IMR-90 (cell line): Measurements from ENCODE around the gene CPNE4. TPM values are rescaled to one million over a fixed set of nuclear protein-coding genes. Genes with fewer than 3 reads are reported as not detected.

Experiments used
- ATAC-seq: fragments of 200-7000 bp; cut with Tn5 transposase; 2 replicates; pipeline ENCODE4 v1.9.1; 2020; ENCODE audit warnings: low read depth, mild to moderate bottlenecking, moderate library complexity
- BruUV-seq: library from RNA; stranded (reverse); fragments of 400-500 nt; replicated peaks from 2 replicates; lab custom pipeline; 2021; lab: Mats Ljungman, UMichigan
- CTCF ChIA-PET: fragments of 300-600 bp; formaldehyde crosslinking; extraction: SDS; loops from one replicate; lab custom pipeline; 2021; ENCODE audit warnings: antibody characterized with exemption; lab: Yijun Ruan, JAX
- POLR2A ChIA-PET: fragments of 300-600 bp; sonication (Branson Sonifier 250); formaldehyde crosslinking; loops from one replicate; lab custom pipeline; 2022; ENCODE audit warnings: antibody characterized with exemption; ENCODE audit not compliant: unreplicated experiment; lab: Charles Lee
- DNase-seq: peaks from one replicate; pipeline ENCODE4 v3.0.0; 2013
- H2AFZ ChIP-seq: replicated peaks from 2 replicates; pipeline ENCODE3; 2013; ENCODE audit warnings: low read length, mild to moderate bottlenecking; ENCODE audit not compliant: poor library complexity
- H2AK5ac ChIP-seq: 2 replicates; pipeline ENCODE4 v1.6.1; 2013; ENCODE audit warnings: low read depth, low read length, inconsistent platforms
- H2AK9ac ChIP-seq: replicated peaks from 2 replicates; pipeline ENCODE3; 2013; ENCODE audit warnings: mild to moderate bottlenecking, low read depth, low read length, moderate library complexity; ENCODE audit not compliant: poor library complexity
- H2BK120ac ChIP-seq: 2 replicates; pipeline ENCODE4 v1.6.1; 2013; ENCODE audit warnings: low read depth, low read length, inconsistent platforms
- H2BK15ac ChIP-seq: 3 replicates; pipeline ENCODE4 v1.6.1; 2013; ENCODE audit warnings: low read depth, low read length, inconsistent platforms
- H2BK20ac ChIP-seq: 2 replicates; pipeline ENCODE4 v1.6.1; 2013; ENCODE audit warnings: low read depth, mild to moderate bottlenecking, inconsistent platforms, low read length, moderate library complexity
- H2BK5ac ChIP-seq: 2 replicates; pipeline ENCODE4 v1.6.1; 2013; ENCODE audit warnings: mild to moderate bottlenecking, low read depth, low read length, inconsistent platforms; ENCODE audit not compliant: poor library complexity, severe bottlenecking
- H3K14ac ChIP-seq: replicated peaks from 2 replicates; pipeline ENCODE4 v1.6.1; 2013; ENCODE audit warnings: low read depth, low read length, inconsistent platforms
- H3K18ac ChIP-seq: 2 replicates; pipeline ENCODE4 v1.6.1; 2013; ENCODE audit warnings: low read depth, low read length, control low read depth
- H3K23ac ChIP-seq: 2 replicates; pipeline ENCODE4 v1.6.1; 2013; ENCODE audit warnings: low read depth, low read length, inconsistent platforms
- H3K27ac ChIP-seq: 2 replicates; pipeline ENCODE4 v1.5.1; 2013; ENCODE audit warnings: mild to moderate bottlenecking, control low read depth, low read length; ENCODE audit not compliant: insufficient read depth
- H3K27me3 ChIP-seq: 2 replicates; pipeline ENCODE4 v1.6.1; 2013; ENCODE audit warnings: low read length; ENCODE audit not compliant: control insufficient read depth, insufficient read depth
- H3K36me3 ChIP-seq: 2 replicates; pipeline ENCODE4 v1.6.1; 2013; ENCODE audit warnings: low read length, mixed read lengths; ENCODE audit not compliant: control insufficient read depth, insufficient read depth
- H3K4ac ChIP-seq: 2 replicates; pipeline ENCODE4 v1.6.1; 2013; ENCODE audit warnings: low read depth, low read length, inconsistent platforms
- H3K4me1 ChIP-seq: 2 replicates; pipeline ENCODE4 v1.6.1; 2013; ENCODE audit warnings: low read length, mixed read lengths; ENCODE audit not compliant: control insufficient read depth, insufficient read depth
- H3K4me2 ChIP-seq: 2 replicates; pipeline ENCODE4 v1.6.1; 2013; ENCODE audit warnings: low read depth, mild to moderate bottlenecking, control low read depth, low read length, moderate library complexity
- H3K4me3 ChIP-seq: 2 replicates; pipeline ENCODE4 v1.5.1; 2013; ENCODE audit warnings: low read depth, mild to moderate bottlenecking, control low read depth, low read length, moderate library complexity; ENCODE audit not compliant: insufficient read depth
- H3K56ac ChIP-seq: 2 replicates; pipeline ENCODE4 v1.6.1; 2013; ENCODE audit warnings: low read length, inconsistent platforms; ENCODE audit not compliant: insufficient read depth; ENCODE audit errors: extremely low read depth
- H3K79me1 ChIP-seq, 2 experiments: 2 replicates each; pipeline ENCODE4 v1.6.1; 2013; ENCODE audit warnings: low read length in 2 of 2, inconsistent platforms in 1 of 2, low read depth in 1 of 2
- H3K9ac ChIP-seq: 2 replicates; pipeline ENCODE4 v1.6.1; 2013; ENCODE audit warnings: low read depth, low read length, control low read depth
- H3K9me1 ChIP-seq: 2 replicates; pipeline ENCODE4 v1.6.1; 2013; ENCODE audit warnings: low read length, inconsistent platforms; ENCODE audit not compliant: insufficient read depth
- H3K9me3 ChIP-seq: 2 replicates; pipeline ENCODE4 v1.6.1; 2013; ENCODE audit warnings: low read length; ENCODE audit not compliant: control insufficient read depth, insufficient read depth
- H4K20me1 ChIP-seq: 2 replicates; pipeline ENCODE4 v1.6.1; 2013; ENCODE audit warnings: low read length, inconsistent platforms; ENCODE audit not compliant: insufficient read depth
- H4K5ac ChIP-seq: 2 replicates; pipeline ENCODE4 v1.6.1; 2013; ENCODE audit warnings: mild to moderate bottlenecking, low read depth, low read length, control low read depth
- H4K8ac ChIP-seq, 2 experiments: 2 replicates each; pipeline ENCODE4 v1.6.1; 2013; ENCODE audit warnings: low read depth in 2 of 2, low read length in 2 of 2, control low read depth in 1 of 2, inconsistent platforms in 1 of 2
- H4K91ac ChIP-seq: 2 replicates; pipeline ENCODE4 v1.6.1; 2013; ENCODE audit warnings: low read depth, low read length, inconsistent platforms; ENCODE audit not compliant: insufficient read depth
- BHLHE40 ChIP-seq: fragments of 150-350 bp; IDR thresholded peaks from 2 replicates; pipeline ENCODE4 v1.6.1; 2016; ENCODE audit warnings: mild to moderate bottlenecking, low read depth, low read length
- CEBPB ChIP-seq: IDR thresholded peaks from 2 replicates; pipeline ENCODE4 v1.6.1; 2012; ENCODE audit warnings: low read depth, low read length, improper control_type of control experiment
- CHD1 ChIP-seq: IDR thresholded peaks from 2 replicates; pipeline ENCODE4 v1.6.1; 2012; ENCODE audit warnings: low read depth, low read length, improper control_type of control experiment
- CTCF ChIP-seq: conservative IDR thresholded peaks from 2 replicates; pipeline ENCODE4 v1.5.1; 2012; ENCODE audit warnings: mild to moderate bottlenecking, low read depth, low read length, improper control_type of control experiment
- ELK1 ChIP-seq: fragments of 150-350 bp; IDR thresholded peaks from 2 replicates; pipeline ENCODE4 v1.6.1; 2016; ENCODE audit warnings: low read depth, mild to moderate bottlenecking, low read length, moderate library complexity, borderline replicate concordance
- FOS ChIP-seq: fragments of 150-350 bp; IDR thresholded peaks from 2 replicates; pipeline ENCODE4 v1.6.1; 2016; ENCODE audit warnings: low read depth, low read length
- MAFK ChIP-seq: IDR thresholded peaks from 2 replicates; pipeline ENCODE4 v1.6.1; 2012; ENCODE audit warnings: low read depth, low read length, improper control_type of control experiment
- MAZ ChIP-seq: IDR thresholded peaks from 2 replicates; pipeline ENCODE4 v1.6.1; 2012; ENCODE audit warnings: low read depth, mild to moderate bottlenecking, low read length, improper control_type of control experiment, moderate library complexity, borderline replicate concordance
- MXI1 ChIP-seq: IDR thresholded peaks from 2 replicates; pipeline ENCODE4 v1.6.1; 2012; ENCODE audit warnings: low read depth, mild to moderate bottlenecking, low read length, moderate library complexity, borderline replicate concordance
- NFE2L2 ChIP-seq: fragments of 150-350 bp; IDR thresholded peaks from 2 replicates; pipeline ENCODE4 v1.6.1; 2016; ENCODE audit warnings: low read depth, mild to moderate bottlenecking, low read length
- POLR2A ChIP-seq: IDR thresholded peaks from 2 replicates; pipeline ENCODE4 v1.6.1; 2012; ENCODE audit warnings: mild to moderate bottlenecking, low read depth, low read length
- RAD21 ChIP-seq: IDR thresholded peaks from 2 replicates; pipeline ENCODE4 v1.6.1; 2012; ENCODE audit warnings: low read length, improper control_type of control experiment
- RCOR1 ChIP-seq: IDR thresholded peaks from 2 replicates; pipeline ENCODE4 v1.6.1; 2012; ENCODE audit warnings: mild to moderate bottlenecking, low read length, improper control_type of control experiment; ENCODE audit not compliant: insufficient replicate concordance
- RFX5 ChIP-seq: IDR thresholded peaks from 2 replicates; pipeline ENCODE4 v1.8.0; 2012; ENCODE audit warnings: low read depth, mild to moderate bottlenecking, low read length, moderate library complexity
- SMC3 ChIP-seq: fragments of 150-350 bp; IDR thresholded peaks from 2 replicates; pipeline ENCODE4 v1.6.1; 2016; ENCODE audit warnings: low read depth, mild to moderate bottlenecking, antibody characterized with exemption, low read length, moderate library complexity
- dilution Hi-C: fragments of 300-500 bp; cut with HindIII; formaldehyde crosslinking; loops from one replicate; pipeline ENCODE4 v1.14.3; 2018; ENCODE audit warnings: low sequenced_read_pairs; ENCODE audit not compliant: unreplicated experiment
- in situ Hi-C: fragments of 300-500 bp; cut with MboI; formaldehyde crosslinking; loops from 3 replicates; pipeline ENCODE4 v1.14.3; 2019; ENCODE audit warnings: low sequenced_read_pairs, inconsistent platforms, mixed read lengths
- intact Hi-C: fragments of 100-400 bp; cut with micrococcal nuclease; formaldehyde crosslinking; loops from 2 replicates; pipeline ENCODE4 v1.10.0; 2022
- polyA plus RNA-seq, 3 experiments: library from polyadenylated mRNA; depleted of rRNA; stranded (reverse); fragments of >200 nt; gene quantifications; 2 replicates each; pipeline ENCODE4 v1.2.3, GENCODE V29; 2012; ENCODE audit warnings: low replicate concordance in 1 of 3
- total RNA-seq: library from RNA; depleted of rRNA; stranded (reverse); fragments of >200 nt; gene quantifications from 2 replicates; pipeline ENCODE4 v1.2.3, GENCODE V29; 2012
- TF ChIP-seq, protein P1 (sequence below): fragments of 150-350 bp; IDR thresholded peaks from 2 replicates; pipeline ENCODE4 v1.6.1; 2017; ENCODE audit warnings: mild to moderate bottlenecking, antibody characterized with exemption, low read length, low read depth

Gene CPNE4
- total and polyA plus RNA-seq, 2 of the 4 experiments (the other 2 are of a cell fraction), result not detected

DNA sequence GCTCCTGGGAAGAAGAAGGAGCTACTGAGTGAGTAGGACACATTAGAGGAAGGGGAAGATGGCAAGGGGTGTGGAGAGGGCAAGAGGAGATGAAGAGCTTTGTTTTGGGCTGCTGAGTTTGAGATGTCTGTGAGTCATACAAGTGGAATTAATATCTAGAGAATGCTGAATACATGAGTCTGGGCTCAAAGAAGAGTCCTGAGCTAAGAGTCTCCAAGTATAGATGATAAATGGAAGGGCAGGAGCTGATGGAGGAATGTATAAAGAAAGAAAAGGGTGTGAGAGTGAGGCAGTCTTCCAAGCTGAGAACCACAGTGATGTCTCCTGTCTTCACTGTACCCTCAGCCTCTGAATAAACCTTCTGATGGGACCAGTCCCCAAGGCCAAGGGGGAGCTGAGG lies 326.6 kb downstream of the CPNE4 start:
- H4K8ac ChIP-seq, result no peak overlapping the region
- H3K14ac ChIP-seq, result no peak overlapping the region
- H3K9me1 ChIP-seq, result no peaks in the 10 kb centered on the region
- no peak overlapping the region for H2BK20ac ChIP-seq
- no peak overlapping the region for H3K18ac ChIP-seq
- H3K36me3 ChIP-seq, result no peaks in the 10 kb centered on the region
- TF ChIP-seq RAD21 (no peak), RCOR1 (no peak), CHD1 (no peak), BHLHE40 (no peak), MXI1 (no peak), CTCF (no peak), FOS (no peak), POLR2A (no peak), SMC3 (no peak), ELK1 (no peak), RFX5 (no peak), CEBPB (no peak), NFE2L2 (no peak), MAZ (no peak), MAFK (no peak)
- TF ChIP-seq, protein P1, sequence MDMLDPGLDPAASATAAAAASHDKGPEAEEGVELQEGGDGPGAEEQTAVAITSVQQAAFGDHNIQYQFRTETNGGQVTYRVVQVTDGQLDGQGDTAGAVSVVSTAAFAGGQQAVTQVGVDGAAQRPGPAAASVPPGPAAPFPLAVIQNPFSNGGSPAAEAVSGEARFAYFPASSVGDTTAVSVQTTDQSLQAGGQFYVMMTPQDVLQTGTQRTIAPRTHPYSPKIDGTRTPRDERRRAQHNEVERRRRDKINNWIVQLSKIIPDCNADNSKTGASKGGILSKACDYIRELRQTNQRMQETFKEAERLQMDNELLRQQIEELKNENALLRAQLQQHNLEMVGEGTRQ, result no peak
- H3K23ac ChIP-seq, result no peak overlapping the region
- no peak overlapping the region for H3K9ac ChIP-seq
- H2AFZ ChIP-seq, result no peak overlapping the region
- H4K20me1 ChIP-seq, result no peaks in the 10 kb centered on the region
- intact Hi-C loops, result no loop called here
- no peaks in the 10 kb centered on the region for H3K9me3 ChIP-seq
- H3K4me1 ChIP-seq, result no peaks in the 10 kb centered on the region
- no peaks in the 10 kb centered on the region for H3K79me1 ChIP-seq
- H3K27me3 ChIP-seq, result no peaks in the 10 kb centered on the region
- no peak overlapping the region for H2BK15ac ChIP-seq
- POLR2A ChIA-PET, result no interaction called here
- H3K4me3 ChIP-seq, result no peak overlapping the region
- no peak overlapping the region for H3K56ac ChIP-seq
- H4K5ac ChIP-seq, result no peak overlapping the region
- dilution Hi-C loops, result no loop called here
- in situ Hi-C loops, result no loop called here
- no peak overlapping the region for H2BK120ac ChIP-seq
- no peak overlapping the region for H4K91ac ChIP-seq
- CTCF ChIA-PET, result no interaction called here
- no peak overlapping the region for H3K27ac ChIP-seq
- ATAC-seq, result no peak
- DNase-seq, result no peak
- no peak overlapping the region for H2AK5ac ChIP-seq
- no peak overlapping the region for H2BK5ac ChIP-seq
- no peak overlapping the region for H3K4me2 ChIP-seq
- no TSS peak for BruUV-seq
- no peak overlapping the region for H2AK9ac ChIP-seq
- no peak overlapping the region for H3K4ac ChIP-seq
